HEK293 (cell line): Measurements from ENCODE around the gene ADGRD2.
A peak's percentile ranks its signal among the peaks of the same experiment; 100 is the strongest.

Source experiments
- CTCF ChIA-PET: fragments of 350-600 bp; formaldehyde crosslinking; extraction: SDS; loops from one replicate; lab custom pipeline; 2021; ENCODE audit warnings: antibody characterized with exemption; lab: Yijun Ruan, JAX
- POLR2A ChIA-PET: fragments of 300-600 bp; formaldehyde crosslinking; extraction: SDS; loops from one replicate; lab custom pipeline; 2020; ENCODE audit warnings: antibody characterized with exemption, inconsistent platforms; lab: Yijun Ruan, JAX
- H3K27ac ChIP-seq: fragments of 200-500 bp; sonication (Bioruptor generic); 2 replicates; pipeline ENCODE4 v1.5.1; 2014; ENCODE audit warnings: low read depth, low read length, control low read depth, inconsistent platforms; ENCODE audit errors: extremely low read depth
- H3K36me3 ChIP-seq, 2 experiments: fragments of 200-500 bp in 1 of 2; sonication (Bioruptor generic) in 1 of 2; 1 replicate in 1 of 2; 2 replicates in 1 of 2; pipeline ENCODE4 v1.5.1; 2014 to 2017; ENCODE audit warnings: inconsistent platforms in 2 of 2, low read length in 2 of 2; ENCODE audit not compliant: control insufficient read depth in 2 of 2, insufficient read depth in 1 of 2
- H3K4me1 ChIP-seq: fragments of 200-500 bp; sonication (Bioruptor generic); 2 replicates; pipeline ENCODE4 v1.5.1; 2014; ENCODE audit warnings: mild to moderate bottlenecking, low read length, inconsistent platforms; ENCODE audit not compliant: control insufficient read depth, insufficient read depth
- H3K4me3 ChIP-seq: 2 replicates; pipeline ENCODE4 v1.5.1; 2011; ENCODE audit warnings: low read depth, mild to moderate bottlenecking, control low read depth, low read length, moderate library complexity
- H3K9me3 ChIP-seq: fragments of 200-500 bp; sonication (Bioruptor generic); 2 replicates; pipeline ENCODE4 v1.5.1; 2014; ENCODE audit warnings: low read depth, low read length, inconsistent platforms; ENCODE audit not compliant: control insufficient read depth, insufficient read depth
- ATF2 ChIP-seq: fragments of 450-650 bp; formaldehyde crosslinking; IDR thresholded peaks from 2 replicates; pipeline ENCODE4 v1.5.1; 2016; ENCODE audit warnings: missing biosample characterization, missing genetic modification characterization, low read depth
- EGR2 ChIP-seq: fragments of 450-650 bp; formaldehyde crosslinking; IDR thresholded peaks from 2 replicates; pipeline ENCODE4 v1.5.1; 2016; ENCODE audit warnings: low read depth, missing biosample characterization, missing genetic modification characterization
- GLIS2 ChIP-seq: fragments of 450-650 bp; formaldehyde crosslinking; IDR thresholded peaks from 2 replicates; pipeline ENCODE4 v1.5.1; 2016; ENCODE audit warnings: missing biosample characterization, missing genetic modification characterization
- KLF10 ChIP-seq: fragments of 450-650 bp; IDR thresholded peaks from 2 replicates; pipeline ENCODE4 v1.5.1; 2018; ENCODE audit warnings: missing biosample characterization, mild to moderate bottlenecking, missing genetic modification characterization
- MEIS1 ChIP-seq: sonication (generic); formaldehyde crosslinking; IDR thresholded peaks from 2 replicates; pipeline ENCODE4 v1.8.1; 2022; ENCODE audit warnings: missing genetic modification reagents, mild to moderate bottlenecking, borderline replicate concordance
- PRDM2 ChIP-seq: fragments of 450-650 bp; formaldehyde crosslinking; IDR thresholded peaks from 2 replicates; pipeline ENCODE4 v1.5.1; 2016; ENCODE audit warnings: missing biosample characterization, missing genetic modification characterization, borderline replicate concordance
- PRDM4 ChIP-seq: fragments of 450-650 bp; formaldehyde crosslinking; IDR thresholded peaks from 2 replicates; pipeline ENCODE4 v1.5.1; 2017; ENCODE audit warnings: missing biosample characterization, missing genetic modification characterization
- SCRT1 ChIP-seq: fragments of 450-650 bp; formaldehyde crosslinking; IDR thresholded peaks from 2 replicates; pipeline ENCODE4 v1.5.1; 2016; ENCODE audit warnings: missing biosample characterization, missing genetic modification characterization, borderline replicate concordance
- SP3 ChIP-seq: fragments of 450-650 bp; formaldehyde crosslinking; IDR thresholded peaks from 2 replicates; pipeline ENCODE4 v1.5.1; 2016; ENCODE audit warnings: missing biosample characterization, missing genetic modification characterization
- TCF7L2 ChIP-seq: IDR thresholded peaks from 2 replicates; pipeline ENCODE4 v1.6.1; 2011; ENCODE audit warnings: low read depth, mild to moderate bottlenecking, inconsistent platforms, low read length, moderate library complexity, borderline replicate concordance
- ZBTB21 ChIP-seq: fragments of 450-650 bp; formaldehyde crosslinking; IDR thresholded peaks from 2 replicates; pipeline ENCODE4 v1.5.1; 2017; ENCODE audit warnings: missing biosample characterization, missing genetic modification characterization
- ZBTB26 ChIP-seq: fragments of 450-650 bp; formaldehyde crosslinking; optimal IDR thresholded peaks from 2 replicates; pipeline ENCODE3; 2016; ENCODE audit warnings: missing biosample characterization, mild to moderate bottlenecking, missing genetic modification characterization
- ZFHX2 ChIP-seq: fragments of 450-650 bp; formaldehyde crosslinking; conservative IDR thresholded peaks from 2 replicates; pipeline ENCODE4 v1.5.1; 2016; ENCODE audit warnings: missing biosample characterization, missing genetic modification characterization
- ZFP41 ChIP-seq: fragments of 450-650 bp; formaldehyde crosslinking; IDR thresholded peaks from 2 replicates; pipeline ENCODE4 v1.5.1; 2016; ENCODE audit warnings: missing biosample characterization, missing genetic modification characterization, borderline replicate concordance
- ZNF2 ChIP-seq: fragments of 450-650 bp; formaldehyde crosslinking; IDR thresholded peaks from 2 replicates; pipeline ENCODE4 v1.5.1; 2016; ENCODE audit warnings: missing biosample characterization, missing genetic modification characterization
- ZNF202 ChIP-seq: fragments of 450-650 bp; formaldehyde crosslinking; IDR thresholded peaks from 2 replicates; pipeline ENCODE4 v1.5.1; 2016; ENCODE audit warnings: missing biosample characterization, missing genetic modification characterization, borderline replicate concordance
- ZNF214 ChIP-seq: fragments of 450-650 bp; formaldehyde crosslinking; IDR thresholded peaks from 2 replicates; pipeline ENCODE4 v1.5.1; 2017; ENCODE audit warnings: missing biosample characterization, mild to moderate bottlenecking, missing genetic modification characterization, borderline replicate concordance
- ZNF341 ChIP-seq: fragments of 450-650 bp; formaldehyde crosslinking; IDR thresholded peaks from 2 replicates; pipeline ENCODE4; 2016; ENCODE audit warnings: low read depth, missing biosample characterization, missing genetic modification characterization
- ZNF416 ChIP-seq: fragments of 450-650 bp; formaldehyde crosslinking; IDR thresholded peaks from 2 replicates; pipeline ENCODE4 v1.5.1; 2016; ENCODE audit warnings: missing biosample characterization, missing genetic modification characterization
- ZNF514 ChIP-seq: fragments of 450-650 bp; formaldehyde crosslinking; IDR thresholded peaks from 2 replicates; pipeline ENCODE4 v1.5.1; 2016; ENCODE audit warnings: missing biosample characterization, missing genetic modification characterization
- ZNF548 ChIP-seq: fragments of 450-650 bp; formaldehyde crosslinking; IDR thresholded peaks from 2 replicates; pipeline ENCODE4 v1.5.1; 2016; ENCODE audit warnings: missing biosample characterization, missing genetic modification characterization
- ZNF580 ChIP-seq: fragments of 450-650 bp; formaldehyde crosslinking; IDR thresholded peaks from 2 replicates; pipeline ENCODE4 v1.5.1; 2016; ENCODE audit warnings: missing biosample characterization, missing genetic modification characterization
- ZNF623 ChIP-seq: fragments of 450-650 bp; formaldehyde crosslinking; IDR thresholded peaks from 2 replicates; pipeline ENCODE4 v1.5.1; 2016; ENCODE audit warnings: missing biosample characterization, missing genetic modification characterization
- ZNF664 ChIP-seq: fragments of 450-650 bp; formaldehyde crosslinking; IDR thresholded peaks from 2 replicates; pipeline ENCODE4 v1.5.1; 2016; ENCODE audit warnings: missing biosample characterization, missing genetic modification characterization
- ZNF707 ChIP-seq: fragments of 450-650 bp; formaldehyde crosslinking; IDR thresholded peaks from 2 replicates; pipeline ENCODE4 v1.5.1; 2016; ENCODE audit warnings: missing biosample characterization, missing genetic modification characterization
- TF ChIP-seq, protein P1 (sequence below): fragments of 450-650 bp; formaldehyde crosslinking; IDR thresholded peaks from 2 replicates; pipeline ENCODE4 v1.5.1; 2016; ENCODE audit warnings: missing biosample characterization, missing genetic modification characterization

ADGRD2 gene

GRCh38 chr9:124423155-124423554, 27.1 kb upstream of the ADGRD2 start (continued):
- TF ChIP-seq PRDM4 (no peak), SCRT1 (no peak), ZNF548 (no peak), ZNF2 (no peak), ZNF580 (tag by site-specific recombination) (no peak), ZNF623 (tag by site-specific recombination) (no peak), ZNF664 (no peak), ZNF416 (tag by site-specific recombination) (no peak), ZBTB21 (tag by site-specific recombination) (no peak), GLIS2 (no peak), MEIS1 (CRISPR knock-in tag) (no peak)
- TF ChIP-seq, protein P1, sequence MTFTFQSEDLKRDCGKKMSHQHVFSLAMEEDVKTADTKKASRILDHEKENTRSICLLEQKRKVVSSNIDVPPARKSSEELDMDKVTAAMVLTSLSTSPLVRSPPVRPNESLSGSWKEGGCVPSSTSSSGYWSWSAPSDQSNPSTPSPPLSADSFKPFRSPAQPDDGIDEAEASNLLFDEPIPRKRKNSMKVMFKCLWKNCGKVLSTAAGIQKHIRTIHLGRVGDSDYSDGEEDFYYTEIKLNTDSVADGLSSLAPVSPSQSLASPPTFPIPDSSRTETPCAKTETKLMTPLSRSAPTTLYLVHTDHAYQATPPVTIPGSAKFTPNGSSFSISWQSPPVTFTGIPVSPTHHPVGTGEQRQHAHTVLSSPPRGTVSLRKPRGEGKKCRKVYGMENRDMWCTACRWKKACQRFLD: no peak

DNA sequence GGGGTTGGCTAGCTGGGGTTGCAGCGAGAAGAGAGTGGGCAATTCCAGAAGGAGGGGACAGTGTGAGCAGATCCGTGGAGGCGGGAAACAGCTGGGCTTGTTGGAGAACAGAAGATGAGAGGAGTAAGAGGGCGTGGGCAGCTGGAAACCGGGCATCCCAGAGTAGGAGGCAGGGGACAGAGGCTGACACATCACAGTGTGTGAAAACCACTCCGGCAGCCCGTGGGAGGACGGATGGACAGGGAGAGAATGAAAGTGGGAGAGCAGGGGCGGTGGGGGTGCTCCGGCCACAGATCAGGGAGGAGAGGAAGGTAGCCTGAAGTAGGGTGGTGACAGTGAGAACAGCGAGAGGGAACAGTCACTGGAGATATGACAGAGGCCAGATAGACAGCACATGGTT, 26.7 kb upstream of the ADGRD2 start:
- ChIA-PET POLR2A (no interaction called here), CTCF (interaction anchor here (0.7 to 1.3 kb wide), 4 partner anchors 9 to 288 kb away, joined by 3 to 9 read pairs (median 4); no protein-coding TSS in a partner anchor)
- H3K36me3 ChIP-seq: no peaks in the 10 kb centered on the region
- no peak overlapping the region for H3K27ac ChIP-seq
- no peaks in the 10 kb centered on the region for H3K9me3 ChIP-seq
- H3K4me1 ChIP-seq: no peaks in the 10 kb centered on the region
- no peak overlapping the region for H3K4me3 ChIP-seq
- TF ChIP-seq ZNF341 (peak; percentile 24; the same call in 1 of the 2 replicates), EGR2 (tag by site-specific recombination) (peak; percentile 99), ZFHX2 (tag by site-specific recombination) (peak; percentile 99), ZFP41 (tag by site-specific recombination) (no peak), ZBTB26 (tag by site-specific recombination) (no peak), KLF10 (no peak), ZNF514 (tag by site-specific recombination) (no peak), ZNF214 (no peak), ZNF707 (tag by site-specific recombination) (no peak), ZNF202 (tag by site-specific recombination) (no peak), PRDM2 (tag by site-specific recombination) (no peak), SCRT1 (no peak), SP3 (tag by site-specific recombination) (no peak), TCF7L2 (no peak), ATF2 (tag by site-specific recombination) (no peak)
